ENCODE measurements around the gene PTPRN2.

DNA sequence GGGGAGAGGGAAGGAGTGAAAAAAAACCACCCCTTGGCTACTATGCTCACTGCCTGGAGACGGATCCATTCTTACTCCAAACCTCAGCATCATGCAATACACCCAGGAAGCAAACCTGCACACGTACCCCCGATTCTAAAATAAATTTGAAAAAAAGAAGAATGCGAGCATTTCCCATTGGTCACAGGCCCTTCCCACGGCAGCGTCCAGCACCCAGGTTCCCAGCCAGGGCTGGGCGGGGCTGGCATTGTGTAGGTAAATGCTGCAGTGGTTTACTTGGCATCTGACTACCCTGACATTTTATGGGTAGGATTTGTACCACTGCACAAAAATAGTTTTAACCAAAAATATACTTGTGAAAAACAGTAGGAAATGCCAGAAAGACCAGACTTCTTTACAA is 831.9 kb downstream of the PTPRN2 start:
- TF ChIP-seq, protein P1, sequence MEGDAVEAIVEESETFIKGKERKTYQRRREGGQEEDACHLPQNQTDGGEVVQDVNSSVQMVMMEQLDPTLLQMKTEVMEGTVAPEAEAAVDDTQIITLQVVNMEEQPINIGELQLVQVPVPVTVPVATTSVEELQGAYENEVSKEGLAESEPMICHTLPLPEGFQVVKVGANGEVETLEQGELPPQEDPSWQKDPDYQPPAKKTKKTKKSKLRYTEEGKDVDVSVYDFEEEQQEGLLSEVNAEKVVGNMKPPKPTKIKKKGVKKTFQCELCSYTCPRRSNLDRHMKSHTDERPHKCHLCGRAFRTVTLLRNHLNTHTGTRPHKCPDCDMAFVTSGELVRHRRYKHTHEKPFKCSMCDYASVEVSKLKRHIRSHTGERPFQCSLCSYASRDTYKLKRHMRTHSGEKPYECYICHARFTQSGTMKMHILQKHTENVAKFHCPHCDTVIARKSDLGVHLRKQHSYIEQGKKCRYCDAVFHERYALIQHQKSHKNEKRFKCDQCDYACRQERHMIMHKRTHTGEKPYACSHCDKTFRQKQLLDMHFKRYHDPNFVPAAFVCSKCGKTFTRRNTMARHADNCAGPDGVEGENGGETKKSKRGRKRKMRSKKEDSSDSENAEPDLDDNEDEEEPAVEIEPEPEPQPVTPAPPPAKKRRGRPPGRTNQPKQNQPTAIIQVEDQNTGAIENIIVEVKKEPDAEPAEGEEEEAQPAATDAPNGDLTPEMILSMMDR (IDR thresholded peaks at IDR 0.05) = no peak
- TF ChIP-seq POLR2A (IDR thresholded peaks at IDR 0.05) = no peak
